HG03097 (cell line): ENCODE data around the gene DEPDC5.
"Not testable (repeated sequence)": the region's sequence is repeated elsewhere in the genome, so short reads cannot be mapped to it uniquely, and the experiment has no call there.

Experiments used
- ATAC-seq: cut with Tn5 transposase; IDR thresholded peaks from one replicate; pipeline ENCODE4 v1.9.1; 2021; ENCODE audit not compliant: unreplicated experiment, low FRiP score

Gene DEPDC5

DNA sequence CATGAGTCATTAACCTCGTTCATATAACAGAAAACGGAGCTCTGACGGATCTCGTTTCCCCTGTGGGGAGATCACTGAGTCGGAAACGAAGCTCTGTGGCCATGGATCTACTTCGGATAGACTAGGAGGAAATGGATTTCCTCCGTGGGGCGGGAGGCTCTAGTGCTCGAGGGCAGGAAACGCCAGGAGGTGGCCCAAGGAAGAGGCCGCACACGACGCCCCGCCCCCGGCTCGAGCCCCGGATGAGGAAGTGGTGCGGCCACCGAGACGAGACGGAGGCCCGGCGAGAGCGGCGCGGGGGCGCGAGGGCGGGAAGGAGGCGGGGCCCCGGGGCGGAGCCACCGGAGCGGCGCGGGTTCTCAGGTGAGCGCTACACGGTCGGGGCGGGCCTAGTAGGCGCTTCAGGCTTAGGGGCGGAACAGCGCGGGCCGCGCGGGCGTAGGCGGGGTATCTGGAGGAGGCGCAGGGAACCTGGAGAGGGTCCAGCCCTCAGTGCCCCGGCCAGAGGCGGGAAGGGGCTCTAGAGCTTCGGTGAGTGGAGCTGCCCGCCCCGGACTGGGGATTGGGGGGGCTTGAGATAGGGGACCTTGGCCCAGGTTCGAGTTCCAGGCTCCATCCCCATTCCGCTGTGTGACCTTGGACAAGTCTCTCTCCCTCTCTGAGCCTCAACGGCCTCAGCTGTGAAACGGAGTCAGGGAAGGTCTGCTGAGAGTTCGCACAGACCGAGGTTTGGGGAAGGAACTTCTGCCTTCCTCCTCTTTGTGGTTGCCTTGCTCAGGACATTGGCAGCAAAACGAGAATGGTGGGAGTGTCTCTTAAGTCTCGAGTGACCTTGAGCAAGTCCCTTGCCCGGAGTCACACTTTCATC is at the start of gene DEPDC5:
TSS of gene DEPDC5 (plus strand) at position 386 of the 868 bp plus-strand sequence. CDS start 903 bp downstream, outside the sequence.
- ATAC-seq: peak; percentile 58

DNA sequence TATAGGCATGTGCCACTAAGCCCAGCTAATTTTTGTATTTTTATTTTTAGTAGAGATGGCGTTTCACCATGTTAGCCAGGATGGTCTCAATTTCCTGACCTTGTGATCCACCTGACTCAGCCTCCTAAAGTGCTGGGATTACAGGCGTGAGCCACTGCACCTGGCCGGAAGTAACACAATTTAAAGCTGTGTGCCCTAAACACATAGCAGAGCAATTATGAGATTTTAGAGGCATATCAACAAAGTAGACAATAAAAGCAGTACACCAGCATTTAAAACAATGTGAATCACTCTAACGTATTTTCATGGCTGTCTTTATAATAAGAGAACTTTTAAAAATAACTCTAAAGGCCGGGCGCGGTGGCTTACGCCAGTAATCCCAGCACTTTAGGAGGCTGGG is 46.3 kb upstream of the DEPDC5 start:
- no peak for ATAC-seq

DNA sequence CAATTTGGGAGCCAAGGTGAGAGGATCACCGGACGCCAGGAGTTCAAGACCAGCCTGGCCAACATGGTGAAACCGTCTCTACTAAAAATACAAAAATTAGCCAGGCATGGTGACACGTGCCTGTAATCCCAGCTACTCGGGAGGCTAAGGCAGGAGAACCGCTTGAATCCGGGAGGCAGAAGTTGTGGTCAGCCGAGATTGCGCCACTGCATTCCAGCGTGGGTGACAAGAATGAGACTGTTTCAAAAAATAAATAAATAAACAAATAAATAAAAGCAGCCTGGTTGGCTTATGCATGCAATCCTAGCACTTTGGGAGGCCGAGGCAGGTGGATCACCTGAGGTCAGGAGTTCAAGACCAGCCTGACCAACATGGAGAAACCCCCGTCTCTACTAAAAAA is 42.6 kb upstream of the DEPDC5 start:
- ATAC-seq: not testable (repeated sequence)

DNA sequence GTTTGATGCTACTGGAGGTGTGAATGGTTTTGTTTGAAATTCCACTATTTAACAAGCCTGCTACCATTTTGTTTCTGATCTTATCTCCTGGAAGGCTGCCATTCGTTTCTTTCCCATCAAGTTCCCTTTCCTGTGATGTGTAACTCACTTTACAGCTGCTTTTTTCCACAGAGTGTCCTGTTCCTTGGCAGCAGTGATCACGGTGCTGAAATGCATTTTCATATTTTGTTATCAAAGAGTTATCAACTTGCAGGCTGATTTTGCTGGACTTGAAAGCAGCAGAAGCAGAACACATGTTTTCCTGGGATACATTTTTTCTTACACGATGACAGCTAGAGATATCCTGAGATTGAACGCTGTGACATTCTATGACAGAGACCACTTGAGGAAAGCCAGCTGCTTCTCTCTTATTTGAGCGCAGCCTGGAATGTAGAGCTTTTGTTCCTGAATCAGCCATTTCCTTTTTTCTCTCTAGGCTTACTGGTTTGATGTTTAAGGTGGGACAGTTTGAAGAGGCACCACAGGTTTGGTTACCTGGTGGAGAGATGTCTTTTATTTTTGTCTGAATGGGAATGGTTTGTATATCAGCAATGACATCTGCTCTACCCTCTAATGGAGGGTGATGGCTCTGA is 38.6 kb upstream of the DEPDC5 start:
- no peak for ATAC-seq

DNA sequence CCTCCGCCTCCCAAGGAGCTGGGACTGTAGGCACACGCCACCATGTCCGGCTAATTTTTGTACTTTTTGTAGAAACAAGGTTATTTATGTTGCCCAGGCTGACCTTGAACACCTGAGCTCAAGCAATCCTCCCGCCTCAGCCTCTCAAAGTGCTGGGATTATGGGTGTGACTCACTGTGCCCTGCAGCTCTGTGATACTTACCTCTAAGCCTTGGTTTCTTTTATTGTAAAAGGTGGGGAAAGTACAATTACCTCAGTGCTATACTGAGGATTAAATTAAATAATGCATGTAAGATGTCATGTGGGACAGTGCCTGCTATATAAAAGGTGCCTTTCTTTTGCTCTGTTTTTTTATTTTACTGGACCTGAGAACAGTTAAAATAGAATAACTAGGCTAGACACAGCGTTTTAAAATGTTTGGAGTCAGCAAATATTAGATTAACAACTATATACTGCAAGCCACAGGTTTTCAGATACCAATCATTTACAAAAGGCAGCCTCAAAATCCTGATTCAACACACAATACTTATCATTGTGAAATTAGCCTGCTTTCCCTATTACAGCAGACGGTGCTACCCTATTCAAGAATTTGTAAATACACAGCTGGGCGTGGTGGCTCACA is 33.9 kb upstream of the DEPDC5 start:
- no peak for ATAC-seq

GRCh38 chr22:31723723-31724122 is 30.1 kb upstream of the DEPDC5 start:
- no peak for ATAC-seq

- ATAC-seq: no peak
Measured at GRCh38 chr22:31726692-31727091, 27.1 kb upstream of the DEPDC5 start.

DNA sequence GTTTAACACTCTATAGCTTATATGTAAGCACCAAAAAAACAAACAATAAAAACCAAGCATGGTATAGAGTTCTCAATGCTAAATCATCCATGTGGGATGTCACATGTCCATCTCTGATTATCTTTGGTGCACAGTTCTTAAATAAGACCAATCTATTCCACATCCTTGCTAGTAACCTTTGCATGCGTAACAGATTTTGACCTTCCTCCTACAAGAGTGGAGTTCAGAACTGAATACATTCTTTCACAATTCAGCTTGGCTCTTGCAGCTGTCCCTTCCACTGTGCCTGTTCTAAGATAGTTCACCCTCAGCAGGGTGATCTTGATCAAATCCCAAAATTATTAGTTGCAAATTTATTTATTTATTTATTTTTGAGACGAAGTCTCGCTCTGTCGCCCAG is 25.0 kb upstream of the DEPDC5 start:
- ATAC-seq: no peak

DNA sequence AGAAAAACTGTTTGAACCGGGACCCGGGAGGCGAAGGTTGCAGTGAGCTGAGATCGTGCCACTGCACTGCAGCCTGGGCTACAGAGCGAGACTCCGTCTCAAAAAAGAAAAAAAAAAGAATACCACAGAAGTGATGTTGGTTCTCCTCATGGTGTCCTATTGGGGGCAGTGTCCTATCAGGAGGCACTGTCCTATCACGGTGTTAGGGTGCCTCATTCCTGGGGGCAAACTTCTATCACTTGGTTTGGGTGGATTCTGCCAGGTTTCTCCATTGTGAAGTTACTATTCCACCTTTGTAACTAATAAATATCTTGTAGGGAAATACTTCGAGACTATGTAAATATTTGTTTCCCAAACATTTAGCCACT is 23.5 kb upstream of the DEPDC5 start:
- ATAC-seq: no peak

DNA sequence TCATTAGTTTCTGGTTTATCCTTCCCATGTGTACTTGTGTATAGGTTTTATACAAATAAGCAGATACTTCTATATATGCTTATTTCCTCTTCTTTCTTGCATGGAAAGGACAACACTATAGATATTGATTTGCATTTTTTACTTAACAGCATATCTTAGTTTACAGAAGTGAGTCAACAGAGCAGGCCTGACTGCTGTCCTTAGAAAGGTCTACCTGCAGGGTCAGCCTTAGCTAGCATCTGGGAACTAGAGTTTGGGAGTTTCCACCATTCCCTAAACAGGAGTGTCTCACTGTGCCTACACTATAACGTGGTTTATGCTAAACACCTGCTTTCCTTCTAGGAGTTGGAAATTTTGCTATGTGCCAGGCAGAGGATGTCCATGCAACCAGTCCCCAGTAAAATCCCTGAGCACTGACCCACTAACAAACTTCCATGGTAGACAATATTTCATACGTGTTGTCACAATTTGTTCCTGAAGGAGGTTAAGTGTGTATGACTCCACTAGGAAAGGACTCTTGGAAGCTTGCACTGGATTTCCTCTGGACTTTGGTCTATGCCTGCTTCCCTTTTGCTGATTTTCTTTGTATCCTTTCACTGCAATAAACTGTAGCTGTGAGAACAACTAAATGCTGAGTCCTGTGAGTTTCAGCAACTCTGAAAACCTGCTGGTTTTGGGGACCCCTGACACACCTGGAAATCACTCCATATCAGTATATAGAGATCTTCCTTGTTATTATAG is 21.6 kb upstream of the DEPDC5 start:
- no peak for ATAC-seq

DNA sequence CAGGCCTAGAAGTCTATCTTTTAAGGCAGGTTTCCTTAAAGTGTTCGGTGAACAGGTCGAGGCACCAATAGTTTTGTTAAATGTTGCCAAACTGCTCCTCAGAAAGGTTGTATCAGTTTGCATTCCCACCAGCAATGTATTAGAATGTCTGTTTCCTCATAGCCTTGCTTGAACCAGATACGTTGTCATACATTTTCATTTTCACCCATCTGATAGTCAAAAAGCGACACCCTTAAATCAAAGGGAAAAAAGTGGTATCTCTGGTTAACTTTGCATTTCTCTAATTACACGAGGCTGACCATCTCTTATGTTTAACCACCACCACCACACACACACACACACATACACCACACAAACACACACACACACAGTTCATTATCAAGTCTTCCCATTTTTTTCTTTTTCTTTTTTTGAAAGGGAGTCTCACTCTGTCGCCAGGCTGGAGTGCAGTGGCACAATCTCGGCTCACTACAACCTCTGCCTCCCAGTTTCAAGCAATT is 20.2 kb upstream of the DEPDC5 start:
- ATAC-seq: no peak

DNA sequence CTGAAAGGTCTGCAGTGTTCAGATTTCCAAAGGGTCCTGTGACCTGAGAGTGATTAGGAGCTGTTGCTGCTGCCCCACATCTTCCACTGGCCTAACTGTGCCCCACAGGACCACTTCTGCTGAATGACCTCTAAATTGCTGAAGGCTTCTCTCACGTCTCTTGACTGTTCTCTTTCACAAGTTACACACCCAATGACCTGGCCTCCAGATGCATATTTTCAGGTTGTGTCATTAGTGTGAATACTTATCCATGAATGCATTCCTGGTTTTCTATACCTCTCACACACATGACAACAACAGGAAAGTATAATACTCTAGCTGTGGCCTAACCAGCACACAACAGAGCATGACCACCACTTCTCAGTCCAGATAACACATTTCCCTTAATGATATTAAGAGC is 19.3 kb upstream of the DEPDC5 start:
- no peak for ATAC-seq

DNA sequence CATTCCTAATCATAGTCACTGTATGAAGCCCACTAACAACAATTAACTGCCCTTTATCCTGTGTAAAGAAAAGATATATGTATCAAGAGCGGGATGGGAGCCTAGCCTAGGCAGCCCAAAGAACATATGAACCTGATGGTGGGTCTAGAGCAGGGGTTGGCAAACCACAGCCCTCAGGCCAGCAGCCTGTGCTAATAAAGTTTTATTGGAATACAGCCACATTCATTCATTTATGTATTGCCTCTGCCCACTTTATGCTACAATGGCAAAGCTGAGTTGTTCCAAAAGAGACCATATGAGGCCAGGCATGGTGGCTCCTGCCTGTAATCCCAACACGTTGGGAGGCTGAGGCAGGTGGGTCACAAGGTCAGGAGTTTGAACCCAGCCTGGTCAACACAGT is 17.4 kb upstream of the DEPDC5 start:
- ATAC-seq: no peak

DNA sequence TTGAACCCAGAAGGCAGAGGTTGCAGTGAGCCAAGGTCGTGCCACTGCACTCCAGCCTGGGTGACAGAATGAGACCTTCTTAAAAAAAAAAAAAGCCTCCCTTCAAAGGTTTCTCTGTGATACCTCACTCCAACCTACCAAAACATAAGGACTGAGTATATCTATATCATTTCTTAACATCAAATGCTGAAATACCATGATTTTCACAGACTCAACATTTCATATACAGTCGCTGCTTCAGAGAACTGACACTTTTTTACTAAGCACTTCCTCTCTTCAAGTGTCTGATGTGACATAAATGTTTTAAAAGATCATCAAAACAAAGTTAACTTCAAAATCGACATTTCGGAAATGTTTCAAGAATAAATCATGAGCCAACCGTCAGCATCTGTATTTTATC is 15.9 kb upstream of the DEPDC5 start:
- no peak for ATAC-seq

- ATAC-seq: no peak
Measured at GRCh38 chr22:31738566-31738965, 15.3 kb upstream of the DEPDC5 start.

GRCh38 chr22:31739795-31740201 is 14.0 kb upstream of the DEPDC5 start:
- ATAC-seq: no peak

DNA sequence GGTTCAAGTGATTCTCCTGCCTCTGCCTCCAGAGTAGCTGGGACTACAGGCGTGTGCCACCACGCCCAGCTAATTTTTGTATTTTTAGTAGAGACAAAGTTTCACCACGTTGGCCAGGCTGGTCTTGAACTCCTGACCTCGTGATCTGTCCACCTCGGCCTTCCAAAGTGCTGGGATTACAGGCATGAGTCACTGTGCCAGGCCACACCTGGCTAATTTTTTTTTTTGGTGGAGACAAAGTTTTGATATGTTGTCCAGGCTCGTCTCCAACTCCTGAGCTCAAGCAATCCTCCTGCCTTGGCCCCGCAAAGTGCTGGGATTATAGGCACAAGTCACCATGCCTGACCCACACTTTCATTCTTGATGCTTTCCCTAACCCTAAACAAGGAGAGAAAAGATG is 13.5 kb upstream of the DEPDC5 start:
- ATAC-seq: not testable (repeated sequence)

GRCh38 chr22:31742115-31742514 is 11.7 kb upstream of the DEPDC5 start:
- no peak for ATAC-seq

DNA sequence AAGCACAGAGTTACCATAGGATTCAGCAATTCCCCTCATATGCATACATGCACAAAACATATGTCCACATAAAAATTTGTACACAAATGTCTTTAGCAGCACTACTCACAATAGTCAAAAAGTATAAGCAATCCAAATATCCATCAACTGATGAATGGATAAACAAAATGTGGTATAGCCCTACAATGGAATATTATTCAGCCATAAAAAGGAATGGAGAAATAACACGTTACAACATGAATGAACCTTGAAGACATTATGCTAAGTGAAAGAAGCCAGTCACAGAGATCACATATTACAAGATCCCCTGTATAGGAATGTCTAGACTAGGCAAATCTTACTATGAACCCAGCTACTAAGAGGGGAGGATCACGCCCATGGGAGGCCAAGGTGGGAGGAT is 11.1 kb upstream of the DEPDC5 start:
- ATAC-seq: no peak

- ATAC-seq: no peak
Measured at GRCh38 chr22:31743871-31744270, 9.9 kb upstream of the DEPDC5 start.

DNA sequence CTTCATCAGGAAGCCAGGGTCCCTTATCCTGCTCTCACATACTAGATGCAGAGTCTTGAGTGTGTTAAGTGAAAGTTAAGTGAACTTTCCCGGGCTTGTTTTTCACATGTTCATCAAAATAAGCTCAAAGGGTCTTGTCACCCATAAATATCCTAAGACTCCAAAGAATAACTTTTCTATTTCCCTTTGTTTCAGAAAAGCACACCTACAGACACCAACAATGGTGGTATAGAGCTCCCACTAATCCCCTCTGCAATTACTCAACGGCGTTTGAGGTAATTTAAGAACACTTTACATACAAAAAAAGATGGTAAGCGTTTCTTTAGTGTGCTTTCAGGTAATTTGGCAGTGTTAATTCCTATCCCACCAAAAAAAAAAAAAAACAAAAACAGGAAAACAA is 6.4 kb upstream of the DEPDC5 start:
- ATAC-seq: no peak
